ENCODE data around the gene MOGAT2.
"Not testable (repeated sequence)": the region's sequence is repeated elsewhere in the genome, so short reads cannot be mapped to it uniquely, and the experiment has no call there.

MOGAT2 gene

DNA sequence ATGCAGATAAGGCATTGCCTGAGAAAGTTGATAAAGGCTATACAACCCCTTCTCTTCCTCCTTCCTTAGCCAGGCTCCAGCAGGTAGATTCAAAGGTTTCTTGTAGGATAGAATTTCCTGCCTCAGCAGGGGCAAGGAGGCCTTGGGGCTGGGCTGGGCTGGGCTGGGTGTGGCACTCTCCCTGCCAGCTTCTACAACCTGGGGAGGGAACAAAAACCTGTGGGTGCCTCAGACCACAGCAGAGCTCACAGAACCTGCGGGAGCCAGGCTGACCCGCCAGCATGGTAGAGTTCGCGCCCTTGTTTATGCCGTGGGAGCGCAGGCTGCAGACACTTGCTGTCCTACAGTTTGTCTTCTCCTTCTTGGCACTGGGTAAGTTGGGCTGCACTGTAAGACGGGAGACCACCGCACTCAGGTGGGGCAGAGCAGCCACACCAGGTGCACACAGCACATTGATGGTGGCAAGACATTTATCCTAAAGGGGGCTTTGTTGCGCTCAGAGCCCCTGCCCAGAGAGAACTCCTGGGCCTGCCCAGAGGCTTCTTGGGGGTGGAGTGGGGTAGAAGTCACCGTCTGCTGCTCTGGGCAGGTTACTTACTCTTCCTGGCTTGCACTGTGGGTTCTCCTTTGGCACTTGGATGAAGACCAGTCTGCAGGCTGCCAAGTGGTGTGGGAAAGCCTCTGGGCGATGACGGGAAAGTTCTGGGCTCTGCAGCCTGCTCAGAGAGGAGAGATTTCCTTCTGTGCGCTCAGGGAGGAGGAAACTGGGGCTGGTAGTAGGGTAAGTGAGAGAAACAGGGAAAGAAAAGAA lies at the start of gene MOGAT2:
Gene MOGAT2 (plus strand): TSS at position 231 of the 811 bp plus-strand sequence. CDS start 51 bp downstream, at position 282.
- in situ Hi-C loops (cut with MboI; ENCODE audit: low sequenced_read_pairs): no loop called here

DNA sequence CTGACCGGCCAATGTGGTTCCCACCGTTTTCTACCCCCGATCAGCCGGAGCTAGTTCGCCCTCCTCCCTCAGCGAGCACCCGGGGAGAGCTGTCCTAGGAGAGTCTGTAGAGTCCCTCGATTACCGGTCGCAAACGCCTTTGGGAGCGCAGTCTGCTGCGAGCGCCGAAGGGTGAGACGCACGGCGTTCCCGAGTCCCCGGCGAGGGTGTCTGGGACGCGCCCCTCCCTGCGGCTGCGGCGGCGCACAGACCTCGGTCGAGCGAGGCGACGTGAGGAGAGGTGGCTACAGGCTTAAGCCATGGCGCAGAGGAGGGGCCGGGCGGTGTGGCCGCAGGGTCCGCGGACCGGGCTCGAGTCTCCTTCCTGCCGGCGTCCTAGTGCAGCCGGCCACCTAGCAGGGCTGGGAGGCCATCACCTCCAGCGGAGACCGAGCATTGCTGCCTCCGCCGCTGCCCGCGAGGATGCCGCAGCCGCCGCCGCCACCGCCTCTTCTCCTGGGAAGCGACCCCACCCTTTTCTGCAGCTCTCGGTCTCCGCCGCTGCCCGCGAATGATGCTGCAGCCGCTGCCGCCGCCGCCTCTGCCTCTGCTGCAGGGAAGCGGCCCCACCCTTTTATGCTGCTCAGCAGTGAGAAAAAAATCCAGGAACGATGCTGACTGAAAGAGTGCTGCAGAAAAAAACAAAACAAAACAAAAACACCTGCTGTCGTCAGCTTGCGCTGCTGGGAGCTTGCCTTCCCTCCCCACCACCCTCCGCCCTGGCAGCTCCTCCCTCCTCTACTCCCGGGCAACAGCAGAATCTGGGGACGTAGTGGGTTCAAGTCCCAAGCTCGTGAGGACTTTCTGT lies 49.0 kb upstream of the MOGAT2 start, which contains the start of gene MAP6:
Gene MAP6 (minus strand): TSS at position 588 of the 847 bp plus-strand sequence. CDS start 669 bp downstream, outside the sequence.
- in situ Hi-C loops (cut with MboI; ENCODE audit: low sequenced_read_pairs): no loop called here

DNA sequence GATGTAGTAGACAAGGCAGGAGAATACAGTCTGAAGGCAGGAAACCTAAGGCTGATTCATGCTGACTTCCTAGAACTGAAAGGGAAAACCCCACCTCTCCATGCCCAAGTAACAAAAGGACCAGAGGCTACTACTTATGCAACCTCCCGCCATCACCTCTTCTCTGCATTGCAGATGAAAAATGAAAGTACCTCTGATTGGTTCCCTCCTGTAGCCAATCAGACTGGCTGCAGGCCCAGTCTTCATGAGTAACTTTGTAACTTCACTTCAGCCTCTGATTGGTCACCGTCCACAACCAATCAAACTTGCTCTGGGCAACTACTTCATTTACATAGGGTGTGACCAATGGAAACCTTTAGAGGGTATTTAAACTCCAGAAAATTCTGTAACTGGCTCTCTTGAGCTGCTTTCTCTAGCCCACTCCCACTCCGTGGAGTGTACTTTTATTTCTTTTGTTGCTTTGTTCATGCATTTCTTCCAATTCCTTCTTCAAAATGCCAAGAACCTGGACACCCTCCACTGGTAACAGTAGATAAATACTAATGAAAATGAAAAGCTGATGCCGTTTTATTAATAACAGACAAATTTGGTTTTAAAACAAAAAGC lies 43.6 kb upstream of the MOGAT2 start:
- in situ Hi-C loops (cut with MboI; ENCODE audit: low sequenced_read_pairs): no loop called here

DNA sequence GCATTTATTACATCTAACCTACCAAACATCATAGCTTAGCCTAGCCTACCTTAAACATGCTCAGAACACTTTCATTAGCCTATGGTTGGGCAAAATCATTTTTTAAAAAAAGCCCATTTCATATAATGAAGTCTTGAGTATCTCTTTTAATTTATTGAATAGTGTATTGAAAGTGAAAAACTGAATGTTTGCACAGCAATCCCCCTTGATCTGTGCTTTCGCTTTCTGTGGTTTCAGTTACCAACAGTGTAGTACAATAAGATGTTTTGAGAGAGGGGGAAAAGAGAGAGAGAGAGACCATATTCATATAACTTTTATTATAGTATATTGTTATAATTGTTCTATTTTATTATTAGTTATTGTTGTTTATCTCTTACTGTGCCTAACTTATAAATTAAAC lies 40.4 kb upstream of the MOGAT2 start:
- in situ Hi-C loops (cut with MboI; ENCODE audit: low sequenced_read_pairs): no loop called here

DNA sequence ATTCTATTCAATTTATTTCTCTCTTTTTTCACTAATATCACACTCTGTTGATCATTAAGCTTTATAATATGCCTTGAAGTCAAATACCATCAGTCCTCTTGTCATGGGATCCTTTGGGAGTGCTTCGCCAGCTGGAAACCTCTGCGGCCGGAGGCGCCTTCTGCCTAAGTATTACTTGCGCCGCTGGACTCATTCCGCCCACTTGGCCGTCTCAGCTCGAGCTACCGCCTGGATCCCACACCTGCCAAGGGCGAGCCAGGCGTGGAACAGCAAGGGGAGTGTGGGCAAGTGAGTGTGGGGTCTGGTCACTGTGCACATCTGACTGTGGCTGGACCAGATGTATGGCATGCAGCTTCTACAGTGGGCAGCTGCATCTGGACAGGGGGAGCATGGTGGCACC lies 39.7 kb upstream of the MOGAT2 start:
- in situ Hi-C loops (cut with MboI; ENCODE audit: low sequenced_read_pairs): no loop called here

DNA sequence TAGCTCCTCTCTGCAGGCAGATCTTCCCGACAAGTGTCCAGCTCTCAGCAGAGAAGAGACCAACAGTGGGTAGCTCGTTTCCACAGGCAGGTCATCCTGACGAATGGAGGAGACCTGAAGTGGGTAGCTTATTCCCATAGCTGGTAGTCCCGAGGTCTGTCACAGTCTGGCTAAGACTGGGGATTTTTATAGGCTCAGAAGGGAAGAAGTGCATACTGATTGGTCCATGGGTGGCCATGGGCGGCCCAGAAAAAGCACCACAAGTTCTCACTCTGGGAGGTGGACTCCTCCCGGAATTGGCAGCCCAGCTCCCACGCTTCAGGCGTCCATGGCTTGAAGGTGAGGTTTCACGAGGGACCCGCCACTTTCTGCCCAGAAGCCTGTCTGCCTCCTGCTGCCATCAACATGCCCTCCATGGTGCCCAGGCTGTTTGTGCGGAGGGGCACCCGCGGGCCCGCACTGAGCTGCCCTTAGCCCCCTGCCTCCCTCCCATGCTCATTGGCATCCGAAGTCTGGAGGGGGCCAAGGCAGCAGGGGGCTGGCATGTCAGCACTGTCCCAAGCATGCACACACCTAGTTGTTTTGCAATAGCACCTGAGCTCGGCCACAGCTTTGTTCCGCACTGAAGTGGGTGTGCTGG lies 38.9 kb upstream of the MOGAT2 start:
- in situ Hi-C loops (cut with MboI; ENCODE audit: low sequenced_read_pairs): no loop called here

DNA sequence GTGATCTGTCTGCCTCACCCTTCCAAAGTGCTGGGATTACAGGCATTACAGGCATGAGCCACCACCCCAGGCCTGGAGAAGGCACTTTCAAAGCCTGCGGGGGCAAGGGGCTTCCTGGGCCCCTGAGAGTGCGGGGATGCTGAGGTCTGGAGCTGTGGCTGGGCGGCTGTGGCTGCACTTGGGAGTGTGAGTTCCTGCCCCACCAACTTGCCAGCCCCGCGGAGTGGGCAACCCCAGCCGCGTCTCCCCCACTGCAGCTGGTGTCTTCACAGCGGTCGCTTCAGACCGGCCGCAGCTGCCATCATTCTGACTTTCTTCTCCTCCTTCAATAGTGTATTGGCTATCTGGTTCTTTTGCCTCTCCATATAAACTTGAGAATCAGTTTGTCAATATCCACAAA lies 38.1 kb upstream of the MOGAT2 start:
- in situ Hi-C loops (cut with MboI; ENCODE audit: low sequenced_read_pairs): no loop called here

DNA sequence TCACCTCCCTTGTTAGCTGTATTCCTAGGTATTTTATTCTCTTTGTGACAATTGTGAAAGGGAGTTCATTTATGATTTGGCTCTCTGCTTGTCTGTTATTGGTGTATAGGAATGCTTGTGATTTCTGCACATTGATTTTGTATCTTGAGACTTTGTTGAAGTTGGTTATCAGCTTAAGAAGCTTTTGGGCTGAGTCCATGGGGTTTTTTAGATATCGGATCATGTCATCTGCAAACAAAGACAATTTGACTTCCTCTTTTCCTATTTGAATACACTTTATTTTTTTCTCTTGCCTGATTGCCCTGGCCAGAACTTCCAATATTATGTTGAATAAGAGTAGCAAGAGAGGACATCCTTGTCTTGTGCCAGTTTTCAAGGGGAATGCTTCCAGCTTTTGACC lies 33.8 kb upstream of the MOGAT2 start:
- in situ Hi-C loops (cut with MboI; ENCODE audit: low sequenced_read_pairs): not testable (repeated sequence)

DNA sequence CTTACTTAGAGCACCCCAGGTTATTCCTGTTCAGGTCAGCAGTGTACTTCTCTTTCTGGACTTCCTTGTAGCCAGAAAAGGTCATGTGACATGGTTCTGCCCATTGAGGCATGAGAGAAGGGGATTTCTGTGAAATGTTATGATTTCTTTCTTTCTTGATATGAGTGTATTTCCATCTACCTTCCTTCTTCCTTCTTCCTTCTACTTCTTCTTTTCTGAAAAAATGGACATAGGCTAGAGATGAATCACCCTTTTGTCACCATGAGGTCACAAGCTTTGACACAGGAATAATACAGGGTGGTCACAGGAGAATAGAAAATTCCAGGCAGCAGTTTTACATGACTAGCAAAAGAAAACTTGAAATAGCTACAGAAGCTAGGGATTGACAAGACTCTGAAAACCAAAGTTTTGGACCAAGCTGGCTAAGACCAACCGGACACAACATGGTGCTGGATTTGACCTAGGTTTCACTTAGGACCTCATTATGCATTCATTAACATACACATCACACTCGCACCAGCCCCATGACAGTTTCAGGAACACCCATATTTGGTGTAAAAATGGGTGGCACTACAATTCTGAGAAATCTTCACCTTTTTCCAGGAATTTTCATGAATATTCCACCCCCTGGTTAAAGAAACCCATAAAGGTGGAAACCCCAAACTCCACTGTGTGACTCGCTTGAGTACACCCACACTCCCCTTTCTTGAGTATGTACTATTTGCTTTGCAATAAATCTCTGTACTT lies 27.6 kb upstream of the MOGAT2 start:
- in situ Hi-C loops (cut with MboI; ENCODE audit: low sequenced_read_pairs): no loop called here

DNA sequence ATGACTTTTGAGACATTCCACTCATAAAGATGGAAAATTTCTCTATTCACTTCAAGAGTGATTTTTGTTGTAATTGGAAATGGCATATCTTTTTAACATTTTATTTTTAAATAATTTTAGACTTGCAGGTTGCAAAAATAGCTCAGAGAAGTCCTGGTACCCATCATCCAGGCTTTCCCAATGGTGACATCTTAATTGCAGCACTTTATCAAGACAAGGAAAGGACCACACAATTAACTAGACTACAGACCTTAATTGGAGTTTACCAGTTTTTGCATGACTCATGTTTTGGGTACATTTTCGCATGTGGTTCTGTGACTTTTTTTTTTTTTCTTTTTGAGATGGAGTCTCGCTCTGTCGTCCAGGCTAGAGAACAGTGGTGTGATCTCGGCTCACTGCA lies 25.8 kb upstream of the MOGAT2 start:
- in situ Hi-C loops (cut with MboI; ENCODE audit: low sequenced_read_pairs): no loop called here

DNA sequence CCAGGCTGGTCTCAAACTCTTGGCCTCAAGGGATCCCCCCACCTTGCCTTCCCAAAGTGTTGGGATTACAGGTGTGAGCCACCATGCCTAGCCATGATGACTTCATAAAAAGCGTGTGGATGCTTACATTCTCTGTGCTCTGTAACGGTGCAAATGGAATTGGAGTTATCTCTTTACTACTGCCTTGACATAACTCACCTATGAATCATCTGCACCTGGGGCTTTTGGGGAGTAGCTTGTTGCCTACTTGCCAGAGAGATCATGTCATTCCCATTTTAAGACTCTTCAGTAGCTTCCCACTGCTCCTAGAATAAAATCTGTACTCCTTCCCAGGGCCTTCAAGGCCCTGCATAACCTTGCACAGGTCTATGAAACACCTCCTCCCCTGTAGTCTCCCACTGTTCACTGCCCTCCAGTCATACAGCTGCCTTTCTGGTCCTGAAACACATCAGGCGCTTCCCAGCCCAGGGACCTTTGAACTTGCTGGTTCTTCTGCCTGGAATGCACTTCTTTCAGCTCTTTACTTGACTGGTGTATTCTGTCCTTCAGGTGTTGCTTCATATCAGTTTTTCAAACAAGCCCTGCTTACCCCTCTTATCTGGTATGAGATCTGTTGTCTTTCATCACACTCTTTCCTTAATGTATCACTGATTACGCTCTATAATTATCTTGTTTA lies 19.6 kb upstream of the MOGAT2 start:
- in situ Hi-C loops (cut with MboI; ENCODE audit: low sequenced_read_pairs): no loop called here

DNA sequence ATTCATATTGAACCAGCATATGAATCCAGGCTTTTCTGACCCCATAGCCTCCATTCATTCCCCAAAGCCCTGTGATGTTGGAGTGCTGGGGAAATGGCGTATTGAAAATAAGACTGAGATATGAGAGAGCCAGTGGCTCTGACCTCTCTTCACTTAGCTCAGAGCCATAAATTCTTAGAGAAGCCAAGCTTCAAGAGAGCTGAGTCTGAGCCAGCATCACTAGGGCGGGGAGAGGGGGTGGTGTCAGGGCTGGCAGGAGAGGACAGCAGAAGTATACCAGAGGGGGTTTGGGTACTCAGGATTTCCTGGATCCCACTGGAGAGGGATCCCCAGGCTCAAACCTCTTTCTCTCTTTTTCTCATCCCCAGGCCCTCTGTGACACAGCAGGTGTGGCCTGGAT lies 16.7 kb upstream of the MOGAT2 start:
- in situ Hi-C loops (cut with MboI; ENCODE audit: low sequenced_read_pairs): no loop called here

DNA sequence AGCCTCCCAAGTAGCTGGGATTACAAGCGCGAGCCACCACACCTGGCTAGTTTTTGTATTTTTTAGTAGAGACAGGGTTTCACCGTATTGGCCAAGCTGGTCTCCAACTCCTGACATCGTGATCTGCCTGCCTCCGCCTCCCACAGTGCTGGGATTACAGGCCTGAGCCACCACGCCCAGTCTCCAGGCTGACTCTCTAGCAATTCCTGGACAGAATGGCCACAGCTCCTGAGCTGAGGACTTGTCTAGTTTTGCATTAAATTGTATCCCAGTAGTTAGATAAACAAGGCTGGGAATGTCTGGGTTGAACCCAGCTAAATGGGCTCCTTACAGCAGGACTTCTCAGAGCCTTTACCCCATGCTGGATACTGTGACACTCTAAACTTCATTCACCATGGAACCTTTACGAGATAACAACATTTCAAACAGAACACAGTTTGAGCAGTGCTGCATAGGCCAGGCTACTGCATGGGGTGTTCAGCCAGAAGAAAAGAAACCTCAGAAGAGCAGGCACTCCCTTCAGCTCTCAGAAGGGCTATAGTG lies 13.9 kb upstream of the MOGAT2 start:
- in situ Hi-C loops (cut with MboI; ENCODE audit: low sequenced_read_pairs): no loop called here

DNA sequence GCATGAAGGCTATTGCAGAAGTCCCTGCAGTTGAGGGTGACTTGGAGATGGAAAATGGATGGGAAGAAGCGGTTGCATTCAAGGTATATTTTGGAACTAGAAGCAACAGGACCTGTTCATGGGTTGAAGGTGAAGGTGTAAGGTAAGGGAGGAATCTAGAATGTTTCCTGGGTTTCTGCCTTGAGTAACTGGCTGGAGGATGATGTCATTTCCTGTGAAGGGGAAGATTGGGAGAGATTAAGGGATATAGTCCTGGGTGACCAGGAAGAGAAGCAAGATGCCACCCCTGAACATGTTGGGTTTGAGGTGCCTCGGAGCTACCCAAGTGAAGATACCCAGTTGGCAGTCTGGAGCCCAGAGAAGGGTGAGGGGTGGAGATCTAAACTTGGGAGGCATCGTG lies 12.1 kb upstream of the MOGAT2 start:
- in situ Hi-C loops (cut with MboI; ENCODE audit: low sequenced_read_pairs): no loop called here

DNA sequence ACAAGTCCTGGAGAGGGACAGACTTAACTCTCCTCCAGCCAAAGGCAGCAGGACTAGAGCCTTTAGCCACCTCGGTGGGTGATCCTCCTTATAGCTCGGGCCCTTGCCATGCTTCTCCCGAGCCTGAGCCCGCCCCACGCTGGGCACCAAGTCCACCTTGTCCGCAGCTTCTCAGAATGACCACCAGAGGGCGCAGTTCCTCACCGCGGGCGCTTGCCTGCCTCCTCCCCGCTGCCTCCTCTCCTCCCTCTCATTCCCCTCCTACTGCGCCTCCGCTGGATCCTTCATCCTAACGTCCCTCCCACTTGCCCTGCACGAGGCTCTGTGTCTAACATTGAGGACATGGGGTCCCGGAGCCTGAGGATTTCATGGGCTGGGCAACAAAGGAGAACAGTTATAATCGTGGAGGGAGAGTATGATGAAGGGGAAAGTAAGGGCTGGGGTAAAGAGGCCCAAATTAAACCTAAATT lies 11.3 kb upstream of the MOGAT2 start:
- in situ Hi-C loops (cut with MboI; ENCODE audit: low sequenced_read_pairs): no loop called here

DNA sequence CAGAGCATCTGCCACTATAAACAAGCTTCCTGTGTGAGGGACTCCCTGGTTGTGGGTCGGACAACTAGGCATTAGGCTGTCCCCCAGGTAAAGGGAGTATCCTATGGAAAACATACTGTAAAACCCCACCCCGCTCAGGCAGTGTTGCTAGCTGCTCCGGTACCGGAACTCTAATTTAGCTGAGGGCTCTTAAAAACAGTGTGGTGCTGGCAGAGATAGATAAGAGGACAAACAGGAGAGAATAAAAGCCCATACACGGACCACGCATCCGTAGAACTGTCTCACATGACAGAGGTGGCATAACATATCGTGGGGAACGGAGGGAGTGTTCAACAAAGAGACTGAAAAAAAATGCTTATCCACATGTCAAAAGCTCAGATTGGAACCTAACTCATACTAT lies 3.4 kb upstream of the MOGAT2 start:
- in situ Hi-C loops (cut with MboI; ENCODE audit: low sequenced_read_pairs): no loop called here

DNA sequence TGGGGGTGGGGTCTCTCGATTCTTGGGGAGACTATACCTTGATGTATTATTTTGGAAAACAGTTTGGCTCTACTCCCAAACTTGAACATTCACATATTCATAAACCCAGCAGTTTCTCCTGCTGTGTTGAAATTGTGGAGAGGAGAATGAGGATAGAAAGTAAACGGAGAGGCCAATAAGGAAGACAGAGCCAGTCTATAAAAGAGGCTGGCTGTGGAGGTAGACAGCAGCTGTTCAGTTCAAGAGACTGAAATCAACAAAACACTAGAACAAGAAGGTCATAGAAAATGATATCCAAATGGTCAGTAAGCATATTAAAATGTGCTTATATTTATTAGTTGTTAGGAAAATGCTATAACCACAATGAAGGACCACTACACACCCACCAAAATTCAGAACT lies 1.9 kb upstream of the MOGAT2 start:
- in situ Hi-C loops (cut with MboI; ENCODE audit: low sequenced_read_pairs): no loop called here

DNA sequence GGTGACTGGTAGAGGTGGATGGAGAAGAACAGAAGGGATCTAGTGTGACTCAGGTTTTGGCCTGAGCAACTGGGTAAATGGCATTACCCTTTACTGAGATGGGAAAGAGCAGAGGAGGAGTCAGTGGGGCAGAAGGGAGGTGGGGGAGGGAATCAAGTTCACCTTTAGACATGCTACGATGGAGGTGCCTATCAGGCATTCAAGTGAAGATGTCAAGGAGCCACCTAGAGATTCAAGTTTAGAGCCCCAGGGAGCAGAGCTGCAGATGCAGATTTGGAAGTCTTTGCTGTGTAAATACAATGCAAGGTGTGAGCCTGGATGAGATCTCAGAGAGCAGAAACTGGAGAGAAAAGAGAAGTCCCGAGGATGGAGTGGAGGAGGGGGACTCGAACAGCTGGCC lies 979 bp upstream of the MOGAT2 start:
- in situ Hi-C loops (cut with MboI; ENCODE audit: low sequenced_read_pairs): no loop called here
